HEK293T (cell line): ENCODE data around the gene VAT1L.

ENCODE experiments used
- BHLHE40 ChIP-seq: fragments of 450-650 bp; IDR thresholded peaks from 2 replicates; pipeline ENCODE4 v1.6.1; 2016; ENCODE audit warnings: mild to moderate bottlenecking, moderate library complexity, borderline replicate concordance
- CTBP1 ChIP-seq: fragments of 450-650 bp; IDR thresholded peaks from 2 replicates; pipeline ENCODE4 v1.6.1; 2016; ENCODE audit warnings: borderline replicate concordance
- SUZ12 ChIP-seq: fragments of 450-650 bp; IDR thresholded peaks from 2 replicates; pipeline ENCODE4 v1.6.1; 2016; ENCODE audit warnings: mild to moderate bottlenecking

DNA sequence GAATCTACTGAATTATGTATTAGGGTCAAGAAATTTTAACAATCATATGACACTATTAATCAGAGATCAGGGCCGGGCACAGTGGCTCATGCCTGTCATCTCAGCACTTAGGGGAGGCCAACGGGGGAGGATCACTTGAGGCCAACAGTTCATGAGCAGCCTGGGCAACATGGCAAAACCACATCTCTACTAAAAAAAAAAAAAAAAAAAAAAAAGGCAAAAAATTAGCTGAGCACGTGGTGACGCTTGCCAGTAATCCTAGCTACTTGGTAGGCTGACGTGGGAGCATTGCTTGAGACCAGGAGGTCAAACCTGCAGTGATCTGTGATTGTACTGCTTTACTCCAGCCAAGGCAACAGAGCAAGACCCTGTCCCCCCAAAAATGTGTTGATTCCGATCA is 181.5 kb downstream of the VAT1L start:
- TF ChIP-seq CTBP1 (no peak), SUZ12 (no peak), BHLHE40 (no peak)
